GM18517 (cell line): Measurements from ENCODE around the gene STK31.
"Not testable (repeated sequence)": the region's sequence is repeated elsewhere in the genome, so short reads cannot be mapped to it uniquely, and the experiment has no call there.

ENCODE experiments used
- ATAC-seq: cut with Tn5 transposase; IDR thresholded peaks from one replicate; pipeline ENCODE4 v1.9.1; 2021; ENCODE audit warnings: mild to moderate bottlenecking, moderate library complexity; ENCODE audit not compliant: unreplicated experiment

STK31 gene

GRCh38 chr7:23787272-23787671 is 77.3 kb downstream of the STK31 start:
- no peak for ATAC-seq

GRCh38 chr7:23788843-23789242 is 78.8 kb downstream of the STK31 start:
- no peak for ATAC-seq

- ATAC-seq, result no peak
Observed at GRCh38 chr7:23791721-23792120, 81.7 kb downstream of the STK31 start.

DNA sequence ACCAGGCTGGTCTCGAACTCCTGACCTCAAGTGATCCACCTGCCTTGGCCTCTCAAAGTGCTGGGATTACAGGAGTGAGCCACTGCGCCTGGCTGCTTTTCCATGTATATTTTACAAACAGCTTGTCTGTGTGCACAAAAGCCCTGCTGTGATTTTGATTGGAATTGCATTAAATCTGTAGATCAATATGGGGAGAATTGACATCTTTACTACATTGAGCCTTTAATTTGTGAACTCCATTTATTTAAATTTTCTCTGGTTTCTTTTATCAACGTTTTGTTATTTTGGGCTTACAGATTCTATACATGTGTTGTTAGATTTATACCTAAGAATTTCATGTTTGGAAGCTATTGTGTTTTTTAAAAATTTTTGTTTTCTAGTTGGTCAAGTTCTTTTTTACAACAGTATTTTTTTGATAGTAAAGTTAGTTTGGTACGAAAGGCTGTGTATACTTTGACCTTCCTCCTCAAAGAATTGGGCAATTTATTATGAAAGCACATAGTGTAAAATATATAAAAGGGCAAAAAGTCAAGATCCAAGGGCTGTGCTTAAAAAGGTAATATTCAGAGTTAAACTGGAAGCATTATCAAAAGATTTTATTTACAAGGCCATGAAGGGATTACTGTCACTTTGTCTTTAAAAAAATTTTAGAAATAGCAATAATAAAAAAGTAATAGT is 92.8 kb downstream of the STK31 start:
- no peak for ATAC-seq

DNA sequence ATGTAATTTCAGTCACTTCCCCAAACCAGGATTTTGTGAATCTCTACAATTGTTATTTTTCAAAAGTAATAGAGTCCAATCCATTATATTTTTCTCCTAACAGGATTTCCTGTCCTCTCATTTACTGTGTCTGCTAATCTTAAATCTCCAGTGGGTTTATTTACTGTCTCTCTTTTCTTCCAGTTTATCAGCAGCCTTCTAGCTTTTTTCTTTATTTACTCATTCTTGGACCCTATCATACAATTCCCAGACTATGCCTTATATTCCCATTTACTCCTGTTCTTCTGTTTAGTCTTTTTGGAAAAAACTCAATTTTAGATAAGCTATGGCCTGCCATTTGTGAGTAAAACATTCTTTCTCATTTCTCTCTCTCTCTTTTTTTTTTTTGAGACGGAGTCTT is 94.7 kb downstream of the STK31 start:
- ATAC-seq, result no peak

DNA sequence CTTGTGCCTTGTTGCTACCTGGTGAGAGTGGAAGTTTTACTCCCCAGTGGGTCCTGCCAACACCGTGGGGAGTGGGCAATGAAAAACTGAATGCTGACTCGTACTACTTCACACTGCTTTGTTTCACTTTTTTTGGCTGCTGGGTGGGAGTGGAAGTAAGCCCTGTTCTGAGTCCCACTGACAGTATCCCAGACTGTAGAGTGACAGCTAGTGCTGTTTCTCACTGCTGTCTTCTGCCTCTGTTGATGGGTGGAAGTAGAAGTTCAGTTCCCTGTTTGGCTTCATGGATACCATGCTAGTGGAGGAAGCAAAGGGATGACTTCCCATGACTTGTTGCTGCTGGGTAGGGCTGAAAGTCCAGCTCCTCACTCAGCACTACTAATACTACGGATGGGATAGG is 98.4 kb downstream of the STK31 start:
- ATAC-seq, result no peak

DNA sequence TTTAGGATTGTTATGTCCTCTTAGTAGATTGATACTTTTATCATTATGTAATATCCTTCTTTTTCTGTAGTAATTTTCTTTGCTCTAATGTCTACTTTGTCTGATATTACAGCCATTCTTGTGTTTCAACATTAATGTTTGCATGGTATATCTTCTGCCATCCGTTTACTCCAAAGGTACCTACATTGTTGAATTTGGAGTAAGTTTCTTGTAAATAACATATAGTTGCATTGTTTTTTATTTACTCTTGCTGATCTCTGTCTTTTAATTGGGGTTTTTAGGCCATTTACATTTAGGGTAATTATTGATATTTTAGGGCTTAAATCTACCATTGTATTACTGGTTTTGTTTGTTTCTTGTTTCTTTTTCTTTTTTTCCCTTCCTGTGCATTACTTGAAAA is 100.1 kb downstream of the STK31 start:
- no peak for ATAC-seq

GRCh38 chr7:23811540-23811939 is 101.5 kb downstream of the STK31 start:
- no peak for ATAC-seq

GRCh38 chr7:23828125-23828524 is 118.1 kb downstream of the STK31 start:
- ATAC-seq, result not testable (repeated sequence)

DNA sequence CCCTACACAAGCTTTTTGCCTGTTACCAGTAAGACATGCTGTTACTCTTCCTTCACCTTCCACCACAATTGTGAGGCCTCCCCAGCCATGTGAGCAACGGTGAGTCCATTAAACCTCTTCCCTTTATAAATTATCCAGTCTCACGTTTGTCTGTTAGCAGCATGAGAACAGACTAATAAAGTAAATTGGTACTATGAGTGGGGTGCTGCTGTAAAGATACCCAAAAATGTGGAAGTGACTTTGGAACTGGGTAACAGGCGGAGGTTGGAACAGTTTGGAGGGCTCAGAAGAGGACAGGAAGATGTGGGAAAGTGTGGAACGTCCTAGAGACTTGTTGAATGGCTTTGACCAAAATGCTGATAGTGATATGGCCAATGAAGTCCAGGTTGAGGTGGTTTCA is 122.7 kb downstream of the STK31 start:
- not testable (repeated sequence) for ATAC-seq

DNA sequence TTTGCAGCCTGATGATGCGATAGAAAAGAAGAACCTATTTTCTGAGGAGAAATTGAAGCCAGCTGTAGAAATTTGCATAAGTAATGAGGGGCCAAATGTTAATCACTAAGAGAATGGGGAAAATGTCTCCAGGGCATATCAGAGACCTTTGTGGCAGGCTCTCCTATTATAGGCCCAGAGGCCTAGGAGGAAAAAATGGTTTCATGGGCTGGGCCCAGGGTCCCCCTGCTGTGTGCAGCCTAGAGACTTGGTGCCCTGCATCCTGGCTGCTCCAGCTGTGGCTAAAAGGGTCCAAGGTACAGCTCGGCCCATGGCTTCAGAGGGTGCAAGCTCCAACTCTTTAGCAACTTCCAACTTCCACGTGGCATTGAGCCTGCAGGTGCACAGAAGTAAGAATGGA is 123.4 kb downstream of the STK31 start:
- no peak for ATAC-seq

- not testable (repeated sequence) for ATAC-seq
Observed at GRCh38 chr7:23844837-23845236, 134.8 kb downstream of the STK31 start.

GRCh38 chr7:23852135-23852534 is 142.1 kb downstream of the STK31 start:
- no peak for ATAC-seq

- no peak for ATAC-seq
Observed at GRCh38 chr7:23852988-23853387, 143.0 kb downstream of the STK31 start.

GRCh38 chr7:23863209-23863787 is 153.3 kb downstream of the STK31 start:
- ATAC-seq, result no peak

GRCh38 chr7:23864973-23865372 is 155.0 kb downstream of the STK31 start:
- no peak for ATAC-seq

DNA sequence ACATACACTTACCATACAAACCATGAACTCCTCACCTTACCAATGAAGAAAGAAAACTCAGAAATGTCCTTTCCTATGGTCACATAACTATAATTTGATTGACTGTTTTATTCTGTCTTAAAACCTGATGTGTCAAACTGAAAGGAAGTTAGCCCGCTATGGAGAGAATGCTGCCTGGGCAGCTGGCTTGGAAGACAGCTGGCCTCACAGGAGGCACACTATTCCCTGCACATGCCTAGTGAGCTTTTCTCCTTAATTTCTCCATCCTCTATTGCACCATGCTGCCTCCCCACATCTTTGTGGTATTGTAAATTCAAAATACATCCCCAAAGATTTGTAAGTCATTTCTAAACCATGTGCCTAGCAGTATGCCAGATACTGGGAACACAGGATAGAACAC is 163.3 kb downstream of the STK31 start:
- ATAC-seq, result no peak

DNA sequence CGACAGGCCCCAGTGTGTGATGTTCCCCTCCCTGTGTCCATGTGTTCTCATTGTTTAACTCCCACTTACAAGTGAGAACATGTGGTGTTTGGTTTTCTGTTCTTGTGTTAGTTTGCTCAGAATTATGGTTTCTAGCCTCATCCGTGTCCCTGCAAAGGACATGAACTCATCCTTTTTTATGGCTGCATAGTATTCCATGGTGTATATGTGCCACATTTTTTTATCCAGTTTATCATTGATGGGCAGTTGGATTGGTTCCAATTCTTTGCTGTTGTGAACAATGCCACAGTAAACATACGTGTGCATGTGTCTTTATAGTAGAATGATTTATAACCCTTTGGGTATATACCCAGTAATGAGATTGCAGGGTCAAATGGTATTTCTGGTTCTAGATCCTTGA is 166.5 kb downstream of the STK31 start:
- not testable (repeated sequence) for ATAC-seq
